ENCODE data around the gene WNT1.
A peak's percentile ranks its signal among the peaks of the same experiment; 100 is the strongest.

GRCh38 chr12:48934312-48934706 lies 43.8 kb upstream of the WNT1 start:
- TF ChIP-seq CTCF (conservative IDR thresholded peaks at IDR 0.05; ENCODE audit: low read depth, low read length) (peak; percentile 22; the same call in 1 of the 2 replicates), POLR2A (IDR thresholded peaks at IDR 0.05; ENCODE audit: low read depth, low read length) (no peak)

Measured in IMR-90 (cell line).